IMR-90 (cell line): ENCODE results near the gene BDH1. TPM values are rescaled to one million over a fixed set of nuclear protein-coding genes. Genes with fewer than 3 reads are reported as not detected.

ENCODE experiments used
- ATAC-seq: fragments of 200-7000 bp; cut with Tn5 transposase; 2 replicates; pipeline ENCODE4 v1.9.1; 2020; ENCODE audit warnings: low read depth, mild to moderate bottlenecking, moderate library complexity
- BruUV-seq: library from RNA; stranded (reverse); fragments of 400-500 nt; replicated peaks from 2 replicates; lab custom pipeline; 2021; lab: Mats Ljungman, UMichigan
- CTCF ChIA-PET: fragments of 300-600 bp; formaldehyde crosslinking; extraction: SDS; loops from one replicate; lab custom pipeline; 2021; ENCODE audit warnings: antibody characterized with exemption; lab: Yijun Ruan, JAX
- POLR2A ChIA-PET: fragments of 300-600 bp; sonication (Branson Sonifier 250); formaldehyde crosslinking; loops from one replicate; lab custom pipeline; 2022; ENCODE audit warnings: antibody characterized with exemption; ENCODE audit not compliant: unreplicated experiment; lab: Charles Lee
- DNase-seq: peaks from one replicate; pipeline ENCODE4 v3.0.0; 2013
- H2AFZ ChIP-seq: replicated peaks from 2 replicates; pipeline ENCODE3; 2013; ENCODE audit warnings: low read length, mild to moderate bottlenecking; ENCODE audit not compliant: poor library complexity
- H2AK5ac ChIP-seq: 2 replicates; pipeline ENCODE4 v1.6.1; 2013; ENCODE audit warnings: low read depth, low read length, inconsistent platforms
- H2AK9ac ChIP-seq: replicated peaks from 2 replicates; pipeline ENCODE3; 2013; ENCODE audit warnings: mild to moderate bottlenecking, low read depth, low read length, moderate library complexity; ENCODE audit not compliant: poor library complexity
- H2BK120ac ChIP-seq: 2 replicates; pipeline ENCODE4 v1.6.1; 2013; ENCODE audit warnings: low read depth, low read length, inconsistent platforms
- H2BK15ac ChIP-seq: 3 replicates; pipeline ENCODE4 v1.6.1; 2013; ENCODE audit warnings: low read depth, low read length, inconsistent platforms
- H2BK20ac ChIP-seq: 2 replicates; pipeline ENCODE4 v1.6.1; 2013; ENCODE audit warnings: low read depth, mild to moderate bottlenecking, inconsistent platforms, low read length, moderate library complexity
- H2BK5ac ChIP-seq: 2 replicates; pipeline ENCODE4 v1.6.1; 2013; ENCODE audit warnings: mild to moderate bottlenecking, low read depth, low read length, inconsistent platforms; ENCODE audit not compliant: poor library complexity, severe bottlenecking
- H3K14ac ChIP-seq: replicated peaks from 2 replicates; pipeline ENCODE4 v1.6.1; 2013; ENCODE audit warnings: low read depth, low read length, inconsistent platforms
- H3K18ac ChIP-seq: 2 replicates; pipeline ENCODE4 v1.6.1; 2013; ENCODE audit warnings: low read depth, low read length, control low read depth
- H3K23ac ChIP-seq: 2 replicates; pipeline ENCODE4 v1.6.1; 2013; ENCODE audit warnings: low read depth, low read length, inconsistent platforms
- H3K27ac ChIP-seq: 2 replicates; pipeline ENCODE4 v1.5.1; 2013; ENCODE audit warnings: mild to moderate bottlenecking, control low read depth, low read length; ENCODE audit not compliant: insufficient read depth
- H3K27me3 ChIP-seq: 2 replicates; pipeline ENCODE4 v1.6.1; 2013; ENCODE audit warnings: low read length; ENCODE audit not compliant: control insufficient read depth, insufficient read depth
- H3K36me3 ChIP-seq: 2 replicates; pipeline ENCODE4 v1.6.1; 2013; ENCODE audit warnings: low read length, mixed read lengths; ENCODE audit not compliant: control insufficient read depth, insufficient read depth
- H3K4ac ChIP-seq: 2 replicates; pipeline ENCODE4 v1.6.1; 2013; ENCODE audit warnings: low read depth, low read length, inconsistent platforms
- H3K4me1 ChIP-seq: 2 replicates; pipeline ENCODE4 v1.6.1; 2013; ENCODE audit warnings: low read length, mixed read lengths; ENCODE audit not compliant: control insufficient read depth, insufficient read depth
- H3K4me2 ChIP-seq: 2 replicates; pipeline ENCODE4 v1.6.1; 2013; ENCODE audit warnings: low read depth, mild to moderate bottlenecking, control low read depth, low read length, moderate library complexity
- H3K4me3 ChIP-seq: 2 replicates; pipeline ENCODE4 v1.5.1; 2013; ENCODE audit warnings: low read depth, mild to moderate bottlenecking, control low read depth, low read length, moderate library complexity; ENCODE audit not compliant: insufficient read depth
- H3K56ac ChIP-seq: 2 replicates; pipeline ENCODE4 v1.6.1; 2013; ENCODE audit warnings: low read length, inconsistent platforms; ENCODE audit not compliant: insufficient read depth; ENCODE audit errors: extremely low read depth
- H3K79me1 ChIP-seq, 2 experiments: 2 replicates each; pipeline ENCODE4 v1.6.1; 2013; ENCODE audit warnings: low read length in 2 of 2, inconsistent platforms in 1 of 2, low read depth in 1 of 2
- H3K9ac ChIP-seq: 2 replicates; pipeline ENCODE4 v1.6.1; 2013; ENCODE audit warnings: low read depth, low read length, control low read depth
- H3K9me1 ChIP-seq: 2 replicates; pipeline ENCODE4 v1.6.1; 2013; ENCODE audit warnings: low read length, inconsistent platforms; ENCODE audit not compliant: insufficient read depth
- H3K9me3 ChIP-seq: 2 replicates; pipeline ENCODE4 v1.6.1; 2013; ENCODE audit warnings: low read length; ENCODE audit not compliant: control insufficient read depth, insufficient read depth
- H4K20me1 ChIP-seq: 2 replicates; pipeline ENCODE4 v1.6.1; 2013; ENCODE audit warnings: low read length, inconsistent platforms; ENCODE audit not compliant: insufficient read depth
- H4K5ac ChIP-seq: 2 replicates; pipeline ENCODE4 v1.6.1; 2013; ENCODE audit warnings: mild to moderate bottlenecking, low read depth, low read length, control low read depth
- H4K8ac ChIP-seq, 2 experiments: 2 replicates each; pipeline ENCODE4 v1.6.1; 2013; ENCODE audit warnings: low read depth in 2 of 2, low read length in 2 of 2, control low read depth in 1 of 2, inconsistent platforms in 1 of 2
- H4K91ac ChIP-seq: 2 replicates; pipeline ENCODE4 v1.6.1; 2013; ENCODE audit warnings: low read depth, low read length, inconsistent platforms; ENCODE audit not compliant: insufficient read depth
- BHLHE40 ChIP-seq: fragments of 150-350 bp; IDR thresholded peaks from 2 replicates; pipeline ENCODE4 v1.6.1; 2016; ENCODE audit warnings: mild to moderate bottlenecking, low read depth, low read length
- CEBPB ChIP-seq: IDR thresholded peaks from 2 replicates; pipeline ENCODE4 v1.6.1; 2012; ENCODE audit warnings: low read depth, low read length, improper control_type of control experiment
- CHD1 ChIP-seq: IDR thresholded peaks from 2 replicates; pipeline ENCODE4 v1.6.1; 2012; ENCODE audit warnings: low read depth, low read length, improper control_type of control experiment
- FOS ChIP-seq: fragments of 150-350 bp; IDR thresholded peaks from 2 replicates; pipeline ENCODE4 v1.6.1; 2016; ENCODE audit warnings: low read depth, low read length
- MAFK ChIP-seq: IDR thresholded peaks from 2 replicates; pipeline ENCODE4 v1.6.1; 2012; ENCODE audit warnings: low read depth, low read length, improper control_type of control experiment
- MAZ ChIP-seq: IDR thresholded peaks from 2 replicates; pipeline ENCODE4 v1.6.1; 2012; ENCODE audit warnings: low read depth, mild to moderate bottlenecking, low read length, improper control_type of control experiment, moderate library complexity, borderline replicate concordance
- MXI1 ChIP-seq: IDR thresholded peaks from 2 replicates; pipeline ENCODE4 v1.6.1; 2012; ENCODE audit warnings: low read depth, mild to moderate bottlenecking, low read length, moderate library complexity, borderline replicate concordance
- NFE2L2 ChIP-seq: fragments of 150-350 bp; IDR thresholded peaks from 2 replicates; pipeline ENCODE4 v1.6.1; 2016; ENCODE audit warnings: low read depth, mild to moderate bottlenecking, low read length
- POLR2A ChIP-seq: IDR thresholded peaks from 2 replicates; pipeline ENCODE4 v1.6.1; 2012; ENCODE audit warnings: mild to moderate bottlenecking, low read depth, low read length
- RAD21 ChIP-seq: IDR thresholded peaks from 2 replicates; pipeline ENCODE4 v1.6.1; 2012; ENCODE audit warnings: low read length, improper control_type of control experiment
- RCOR1 ChIP-seq: IDR thresholded peaks from 2 replicates; pipeline ENCODE4 v1.6.1; 2012; ENCODE audit warnings: mild to moderate bottlenecking, low read length, improper control_type of control experiment; ENCODE audit not compliant: insufficient replicate concordance
- RFX5 ChIP-seq: IDR thresholded peaks from 2 replicates; pipeline ENCODE4 v1.8.0; 2012; ENCODE audit warnings: low read depth, mild to moderate bottlenecking, low read length, moderate library complexity
- SMC3 ChIP-seq: fragments of 150-350 bp; IDR thresholded peaks from 2 replicates; pipeline ENCODE4 v1.6.1; 2016; ENCODE audit warnings: low read depth, mild to moderate bottlenecking, antibody characterized with exemption, low read length, moderate library complexity
- WGBS, 2 experiments: methylation state at CpG; one replicate each; pipeline versions ENCODE4 v1.1.5 to v1.1.7; 2013; ENCODE audit warnings: missing lambda C conversion rate in 2 of 2; ENCODE audit not compliant: insufficient read length in 1 of 2; ENCODE audit errors: extremely low coverage in 2 of 2; 5-methylcytosine and 5-hydroxymethylcytosine counted together
- dilution Hi-C: fragments of 300-500 bp; cut with HindIII; formaldehyde crosslinking; loops from one replicate; pipeline ENCODE4 v1.14.3; 2018; ENCODE audit warnings: low sequenced_read_pairs; ENCODE audit not compliant: unreplicated experiment
- in situ Hi-C: fragments of 300-500 bp; cut with MboI; formaldehyde crosslinking; loops from 3 replicates; pipeline ENCODE4 v1.14.3; 2019; ENCODE audit warnings: low sequenced_read_pairs, inconsistent platforms, mixed read lengths
- intact Hi-C: fragments of 100-400 bp; cut with micrococcal nuclease; formaldehyde crosslinking; loops from 2 replicates; pipeline ENCODE4 v1.10.0; 2022
- polyA plus RNA-seq, 3 experiments: library from polyadenylated mRNA; depleted of rRNA; stranded (reverse); fragments of >200 nt; gene quantifications; 2 replicates each; pipeline ENCODE4 v1.2.3, GENCODE V29; 2012; ENCODE audit warnings: low replicate concordance in 1 of 3
- total RNA-seq: library from RNA; depleted of rRNA; stranded (reverse); fragments of >200 nt; gene quantifications from 2 replicates; pipeline ENCODE4 v1.2.3, GENCODE V29; 2012
- TF ChIP-seq, protein P1 (sequence below): conservative IDR thresholded peaks from 2 replicates; pipeline ENCODE4 v1.5.1; 2012; ENCODE audit warnings: mild to moderate bottlenecking, low read depth, low read length, improper control_type of control experiment
- TF ChIP-seq, protein P2 (sequence below): fragments of 150-350 bp; IDR thresholded peaks from 2 replicates; pipeline ENCODE4 v1.6.1; 2016; ENCODE audit warnings: low read depth, mild to moderate bottlenecking, low read length, moderate library complexity, borderline replicate concordance
- TF ChIP-seq, protein P3 (sequence below): fragments of 150-350 bp; IDR thresholded peaks from 2 replicates; pipeline ENCODE4 v1.6.1; 2017; ENCODE audit warnings: mild to moderate bottlenecking, antibody characterized with exemption, low read length, low read depth

Gene BDH1
- total and polyA plus RNA-seq, 2 of the 4 experiments (the other 2 are of a cell fraction) = 2.7 to 4.4 TPM

DNA sequence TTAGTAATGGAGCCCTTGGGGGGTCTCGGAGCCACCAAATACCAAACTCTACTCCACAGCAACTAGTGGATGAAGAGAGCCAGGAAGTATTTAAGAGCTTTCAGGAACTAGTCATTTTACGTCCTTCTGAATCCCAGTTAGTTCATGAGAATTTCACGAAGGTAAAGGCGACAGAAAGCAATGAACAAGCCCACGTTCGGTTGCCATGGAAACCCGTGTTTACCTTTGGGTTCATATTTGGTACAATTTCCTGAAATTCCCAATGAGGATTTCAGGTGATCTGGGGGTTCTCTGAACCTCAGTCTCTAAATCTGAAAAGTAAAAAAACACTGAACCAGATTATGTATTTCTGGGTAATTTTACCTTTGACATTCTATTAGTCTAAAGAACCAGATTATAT lies 93.0 kb downstream of the BDH1 start:
- DNase-seq (no peak), ATAC-seq (no peak)
- no peak overlapping the region for H4K91ac ChIP-seq
- no peak overlapping the region for H2BK15ac ChIP-seq
- no peak overlapping the region for H3K4me3 ChIP-seq
- dilution Hi-C loops = no loop called here
- no peak overlapping the region for H3K4me2 ChIP-seq
- no peak overlapping the region for H2AK9ac ChIP-seq
- H2AK5ac ChIP-seq = peak overlapping the region; percentile 27
- intact Hi-C loops = no loop called here
- 74% methylated on average over 3 of the region's 7 CpGs; no CpG with 5 or more reads in 1 of the 2 experiments for WGBS, 2 experiments
- no peaks in the 10 kb centered on the region for H3K36me3 ChIP-seq
- in situ Hi-C loops = no loop called here
- no peak overlapping the region for H2BK20ac ChIP-seq
- H3K9ac ChIP-seq = no peak overlapping the region
- no peak overlapping the region for H4K8ac ChIP-seq
- no peak overlapping the region for H3K4ac ChIP-seq
- TF ChIP-seq FOS (no peak), BHLHE40 (no peak), MAFK (no peak), CHD1 (no peak), NFE2L2 (no peak), SMC3 (no peak), MXI1 (no peak), MAZ (no peak), RAD21 (no peak), CEBPB (no peak), RCOR1 (no peak), RFX5 (no peak), POLR2A (no peak)
- TF ChIP-seq, protein P1, sequence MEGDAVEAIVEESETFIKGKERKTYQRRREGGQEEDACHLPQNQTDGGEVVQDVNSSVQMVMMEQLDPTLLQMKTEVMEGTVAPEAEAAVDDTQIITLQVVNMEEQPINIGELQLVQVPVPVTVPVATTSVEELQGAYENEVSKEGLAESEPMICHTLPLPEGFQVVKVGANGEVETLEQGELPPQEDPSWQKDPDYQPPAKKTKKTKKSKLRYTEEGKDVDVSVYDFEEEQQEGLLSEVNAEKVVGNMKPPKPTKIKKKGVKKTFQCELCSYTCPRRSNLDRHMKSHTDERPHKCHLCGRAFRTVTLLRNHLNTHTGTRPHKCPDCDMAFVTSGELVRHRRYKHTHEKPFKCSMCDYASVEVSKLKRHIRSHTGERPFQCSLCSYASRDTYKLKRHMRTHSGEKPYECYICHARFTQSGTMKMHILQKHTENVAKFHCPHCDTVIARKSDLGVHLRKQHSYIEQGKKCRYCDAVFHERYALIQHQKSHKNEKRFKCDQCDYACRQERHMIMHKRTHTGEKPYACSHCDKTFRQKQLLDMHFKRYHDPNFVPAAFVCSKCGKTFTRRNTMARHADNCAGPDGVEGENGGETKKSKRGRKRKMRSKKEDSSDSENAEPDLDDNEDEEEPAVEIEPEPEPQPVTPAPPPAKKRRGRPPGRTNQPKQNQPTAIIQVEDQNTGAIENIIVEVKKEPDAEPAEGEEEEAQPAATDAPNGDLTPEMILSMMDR = no peak
- TF ChIP-seq, protein P2, sequence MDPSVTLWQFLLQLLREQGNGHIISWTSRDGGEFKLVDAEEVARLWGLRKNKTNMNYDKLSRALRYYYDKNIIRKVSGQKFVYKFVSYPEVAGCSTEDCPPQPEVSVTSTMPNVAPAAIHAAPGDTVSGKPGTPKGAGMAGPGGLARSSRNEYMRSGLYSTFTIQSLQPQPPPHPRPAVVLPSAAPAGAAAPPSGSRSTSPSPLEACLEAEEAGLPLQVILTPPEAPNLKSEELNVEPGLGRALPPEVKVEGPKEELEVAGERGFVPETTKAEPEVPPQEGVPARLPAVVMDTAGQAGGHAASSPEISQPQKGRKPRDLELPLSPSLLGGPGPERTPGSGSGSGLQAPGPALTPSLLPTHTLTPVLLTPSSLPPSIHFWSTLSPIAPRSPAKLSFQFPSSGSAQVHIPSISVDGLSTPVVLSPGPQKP = no peak
- TF ChIP-seq, protein P3, sequence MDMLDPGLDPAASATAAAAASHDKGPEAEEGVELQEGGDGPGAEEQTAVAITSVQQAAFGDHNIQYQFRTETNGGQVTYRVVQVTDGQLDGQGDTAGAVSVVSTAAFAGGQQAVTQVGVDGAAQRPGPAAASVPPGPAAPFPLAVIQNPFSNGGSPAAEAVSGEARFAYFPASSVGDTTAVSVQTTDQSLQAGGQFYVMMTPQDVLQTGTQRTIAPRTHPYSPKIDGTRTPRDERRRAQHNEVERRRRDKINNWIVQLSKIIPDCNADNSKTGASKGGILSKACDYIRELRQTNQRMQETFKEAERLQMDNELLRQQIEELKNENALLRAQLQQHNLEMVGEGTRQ = no peak
- no peaks in the 10 kb centered on the region for H4K20me1 ChIP-seq
- H3K18ac ChIP-seq = no peak overlapping the region
- peaks cover 8% of the 10 kb centered on the region for H3K4me1 ChIP-seq
- H3K27ac ChIP-seq = no peak overlapping the region
- H3K56ac ChIP-seq = no peak overlapping the region
- CTCF ChIA-PET = interaction anchor here (1.4 kb wide), 1 partner anchor 35 kb away, joined by 4 read pairs; no protein-coding TSS in a partner anchor
- no peak overlapping the region for H3K14ac ChIP-seq
- BruUV-seq = no TSS peak
- no peak overlapping the region for H2BK5ac ChIP-seq
- H3K9me3 ChIP-seq = no peaks in the 10 kb centered on the region
- POLR2A ChIA-PET = no interaction called here
- no peak overlapping the region for H4K5ac ChIP-seq
- H2BK120ac ChIP-seq = peak overlapping the region; percentile 48
- H3K79me1 ChIP-seq = no peaks in the 10 kb centered on the region
- no peaks in the 10 kb centered on the region for H3K27me3 ChIP-seq
- no peak overlapping the region for H2AFZ ChIP-seq
- H3K23ac ChIP-seq = no peak overlapping the region
- H3K9me1 ChIP-seq = peaks cover 3% of the 10 kb centered on the region; the same call in 1 of the 2 replicates
